ENCODE measurements around the gene MC3R.

DNA sequence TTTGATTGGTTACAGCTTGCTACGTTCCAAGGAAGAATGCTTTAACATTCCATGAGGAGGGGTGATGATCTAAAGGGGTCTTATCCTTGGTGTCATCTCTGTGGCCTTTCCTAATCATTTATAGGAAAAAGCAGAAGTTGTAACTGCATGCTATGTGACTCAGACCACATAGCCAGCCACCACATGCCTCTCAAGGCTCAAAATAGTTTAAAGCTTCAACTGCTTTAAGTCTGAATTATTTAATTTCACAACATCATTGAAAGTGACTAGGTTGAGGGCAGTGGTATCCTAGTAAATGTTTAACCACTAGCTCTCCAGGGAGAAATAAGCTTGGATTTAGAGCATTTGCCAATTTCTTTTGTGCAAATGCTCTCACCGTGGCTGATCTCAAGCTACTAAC is 29.7 kb downstream of the MC3R start:
- TF ChIP-seq, protein P1, sequence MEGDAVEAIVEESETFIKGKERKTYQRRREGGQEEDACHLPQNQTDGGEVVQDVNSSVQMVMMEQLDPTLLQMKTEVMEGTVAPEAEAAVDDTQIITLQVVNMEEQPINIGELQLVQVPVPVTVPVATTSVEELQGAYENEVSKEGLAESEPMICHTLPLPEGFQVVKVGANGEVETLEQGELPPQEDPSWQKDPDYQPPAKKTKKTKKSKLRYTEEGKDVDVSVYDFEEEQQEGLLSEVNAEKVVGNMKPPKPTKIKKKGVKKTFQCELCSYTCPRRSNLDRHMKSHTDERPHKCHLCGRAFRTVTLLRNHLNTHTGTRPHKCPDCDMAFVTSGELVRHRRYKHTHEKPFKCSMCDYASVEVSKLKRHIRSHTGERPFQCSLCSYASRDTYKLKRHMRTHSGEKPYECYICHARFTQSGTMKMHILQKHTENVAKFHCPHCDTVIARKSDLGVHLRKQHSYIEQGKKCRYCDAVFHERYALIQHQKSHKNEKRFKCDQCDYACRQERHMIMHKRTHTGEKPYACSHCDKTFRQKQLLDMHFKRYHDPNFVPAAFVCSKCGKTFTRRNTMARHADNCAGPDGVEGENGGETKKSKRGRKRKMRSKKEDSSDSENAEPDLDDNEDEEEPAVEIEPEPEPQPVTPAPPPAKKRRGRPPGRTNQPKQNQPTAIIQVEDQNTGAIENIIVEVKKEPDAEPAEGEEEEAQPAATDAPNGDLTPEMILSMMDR (conservative IDR thresholded peaks at IDR 0.05; ENCODE audit: low read length): no peak
- TF ChIP-seq EZH2phosphoT487 (IDR thresholded peaks at IDR 0.05; ENCODE audit: borderline replicate concordance): no peak

Measured in Loucy (cell line).